SK-N-SH treated with all-trans-retinoic acid at 6 μM for 48 hours (cell line): ENCODE results near the gene XPC.

Source experiments
- PPARA ChIP-seq: fragments of 250-450 bp; sonication (Bioruptor Pico); IDR thresholded peaks from 2 replicates; pipeline ENCODE4 v1.5.0; 2020; ENCODE audit warnings: mild to moderate bottlenecking, borderline replicate concordance
- TF ChIP-seq, protein P1 (sequence below): fragments of 250-450 bp; sonication (Bioruptor Pico); IDR thresholded peaks from 2 replicates; pipeline ENCODE4 v1.8.0; 2020; ENCODE audit warnings: mild to moderate bottlenecking, moderate library complexity, borderline replicate concordance
- TF ChIP-seq, protein P2 (sequence below): fragments of 250-450 bp; sonication (Bioruptor Pico); IDR thresholded peaks from 2 replicates; pipeline ENCODE4 v1.5.1; 2020; ENCODE audit warnings: low read depth, mild to moderate bottlenecking, moderate library complexity
- TF ChIP-seq, protein P3 (sequence below): fragments of 250-450 bp; sonication (Bioruptor Pico); IDR thresholded peaks from 2 replicates; pipeline ENCODE4 v1.8.0; 2021; ENCODE audit warnings: low read depth, mild to moderate bottlenecking, moderate library complexity, borderline replicate concordance

GRCh38 chr3:14148041-14148985 is 30.1 kb downstream of the XPC start:
- TF ChIP-seq PPARA (CRISPR knock-in tag) = no peak
- TF ChIP-seq, protein P1, sequence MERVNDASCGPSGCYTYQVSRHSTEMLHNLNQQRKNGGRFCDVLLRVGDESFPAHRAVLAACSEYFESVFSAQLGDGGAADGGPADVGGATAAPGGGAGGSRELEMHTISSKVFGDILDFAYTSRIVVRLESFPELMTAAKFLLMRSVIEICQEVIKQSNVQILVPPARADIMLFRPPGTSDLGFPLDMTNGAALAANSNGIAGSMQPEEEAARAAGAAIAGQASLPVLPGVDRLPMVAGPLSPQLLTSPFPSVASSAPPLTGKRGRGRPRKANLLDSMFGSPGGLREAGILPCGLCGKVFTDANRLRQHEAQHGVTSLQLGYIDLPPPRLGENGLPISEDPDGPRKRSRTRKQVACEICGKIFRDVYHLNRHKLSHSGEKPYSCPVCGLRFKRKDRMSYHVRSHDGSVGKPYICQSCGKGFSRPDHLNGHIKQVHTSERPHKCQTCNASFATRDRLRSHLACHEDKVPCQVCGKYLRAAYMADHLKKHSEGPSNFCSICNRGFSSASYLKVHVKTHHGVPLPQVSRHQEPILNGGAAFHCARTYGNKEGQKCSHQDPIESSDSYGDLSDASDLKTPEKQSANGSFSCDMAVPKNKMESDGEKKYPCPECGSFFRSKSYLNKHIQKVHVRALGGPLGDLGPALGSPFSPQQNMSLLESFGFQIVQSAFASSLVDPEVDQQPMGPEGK (CRISPR knock-in tag) = no peak
- TF ChIP-seq, protein P2, sequence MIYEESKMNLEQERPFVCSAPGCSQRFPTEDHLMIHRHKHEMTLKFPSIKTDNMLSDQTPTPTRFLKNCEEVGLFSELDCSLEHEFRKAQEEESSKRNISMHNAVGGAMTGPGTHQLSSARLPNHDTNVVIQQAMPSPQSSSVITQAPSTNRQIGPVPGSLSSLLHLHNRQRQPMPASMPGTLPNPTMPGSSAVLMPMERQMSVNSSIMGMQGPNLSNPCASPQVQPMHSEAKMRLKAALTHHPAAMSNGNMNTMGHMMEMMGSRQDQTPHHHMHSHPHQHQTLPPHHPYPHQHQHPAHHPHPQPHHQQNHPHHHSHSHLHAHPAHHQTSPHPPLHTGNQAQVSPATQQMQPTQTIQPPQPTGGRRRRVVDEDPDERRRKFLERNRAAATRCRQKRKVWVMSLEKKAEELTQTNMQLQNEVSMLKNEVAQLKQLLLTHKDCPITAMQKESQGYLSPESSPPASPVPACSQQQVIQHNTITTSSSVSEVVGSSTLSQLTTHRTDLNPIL (CRISPR knock-in tag) = no peak
- TF ChIP-seq, protein P3, sequence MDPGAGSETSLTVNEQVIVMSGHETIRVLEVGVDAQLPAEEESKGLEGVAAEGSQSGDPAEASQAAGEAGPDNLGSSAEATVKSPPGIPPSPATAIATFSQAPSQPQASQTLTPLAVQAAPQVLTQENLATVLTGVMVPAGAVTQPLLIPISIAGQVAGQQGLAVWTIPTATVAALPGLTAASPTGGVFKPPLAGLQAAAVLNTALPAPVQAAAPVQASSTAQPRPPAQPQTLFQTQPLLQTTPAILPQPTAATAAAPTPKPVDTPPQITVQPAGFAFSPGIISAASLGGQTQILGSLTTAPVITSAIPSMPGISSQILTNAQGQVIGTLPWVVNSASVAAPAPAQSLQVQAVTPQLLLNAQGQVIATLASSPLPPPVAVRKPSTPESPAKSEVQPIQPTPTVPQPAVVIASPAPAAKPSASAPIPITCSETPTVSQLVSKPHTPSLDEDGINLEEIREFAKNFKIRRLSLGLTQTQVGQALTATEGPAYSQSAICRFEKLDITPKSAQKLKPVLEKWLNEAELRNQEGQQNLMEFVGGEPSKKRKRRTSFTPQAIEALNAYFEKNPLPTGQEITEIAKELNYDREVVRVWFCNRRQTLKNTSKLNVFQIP (CRISPR knock-in tag) = no peak
